T-cell (primary cell): ENCODE measurements around the gene LCN9. TPM values are rescaled to one million over a fixed set of nuclear protein-coding genes. Genes with fewer than 3 reads are reported as not detected.

Experiments used
- ATAC-seq, 4 experiments: fragments of 200-7000 bp in 3 of 4; fragments of 150-1000 bp in 1 of 4; cut with Tn5 transposase; replicated peaks in 1 of 4; 1 replicate in 3 of 4; 2 replicates in 1 of 4; pipeline ENCODE4 v1.10.0; 2021; ENCODE audit warnings: moderate library complexity in 3 of 4, mild to moderate bottlenecking in 2 of 4, moderate number of reproducible peaks in 1 of 4
- CTCF ChIA-PET, 2 donors: fragments of 300-600 bp; sonication (Branson Sonifier 250); formaldehyde crosslinking; loops; one replicate each; lab custom pipeline; 2022; ENCODE audit warnings: antibody characterized with exemption in 2 of 2; lab: Charles Lee
- POLR2A ChIA-PET, 2 donors: fragments of 300-600 bp; sonication (Branson Sonifier 250); formaldehyde crosslinking; loops; one replicate each; lab custom pipeline; 2022; ENCODE audit warnings: antibody characterized with exemption in 2 of 2; lab: Charles Lee
- DNase-seq, 35 experiments: peaks; one replicate each; pipeline versions ENCODE4 v3.0.0 to v3.0.0-alpha.2; 2013 to 2023
- H3K27ac ChIP-seq: one replicate; pipeline ENCODE4 v1.5.1; 2013; ENCODE audit warnings: low read length
- H3K27me3 ChIP-seq, 2 experiments: replicated peaks in 1 of 2; 1 replicate in 1 of 2; 2 replicates in 1 of 2; pipeline versions ENCODE4 v1.6.1 to v1.7.0; 2013; ENCODE audit warnings: low read length in 1 of 2, mixed read lengths in 1 of 2; ENCODE audit not compliant: control insufficient read depth in 2 of 2, insufficient read depth in 2 of 2; ENCODE audit errors: extremely low read depth in 1 of 2
- H3K36me3 ChIP-seq, 2 donors: 1 replicate in 1 of 2; 2 replicates in 1 of 2; pipeline versions ENCODE4 v1.6.1 to v1.7.0; 2013; ENCODE audit warnings: low read length in 1 of 2; ENCODE audit not compliant: control insufficient read depth in 2 of 2, insufficient read depth in 1 of 2; ENCODE audit errors: extremely low read depth in 1 of 2
- H3K4me1 ChIP-seq, 2 experiments: 1 replicate in 1 of 2; 2 replicates in 1 of 2; pipeline versions ENCODE4 v1.6.1 to v1.7.0; 2013; ENCODE audit warnings: low read length in 2 of 2, mixed read lengths in 1 of 2; ENCODE audit not compliant: insufficient read depth in 2 of 2, control insufficient read depth in 1 of 2; ENCODE audit errors: extremely low read depth in 1 of 2
- H3K4me3 ChIP-seq, 2 donors: 1 replicate in 1 of 2; 2 replicates in 1 of 2; pipeline versions ENCODE4 v1.5.1 to v1.7.0; 2013; ENCODE audit warnings: mild to moderate bottlenecking in 2 of 2, low read length in 1 of 2, moderate library complexity in 1 of 2; ENCODE audit not compliant: control insufficient read depth in 1 of 2; ENCODE audit errors: extremely low read depth in 1 of 2
- H3K9me3 ChIP-seq: 2 replicates; pipeline ENCODE4 v1.7.0; 2013
- H3K27ac Mint-ChIP-seq, 2 donors: one replicate each; pipeline ENCODE4 v1.8.0; 2020 to 2021; ENCODE audit warnings: mild to moderate bottlenecking in 2 of 2, mixed read lengths in 2 of 2
- H3K27me3 Mint-ChIP-seq, 2 donors: one replicate each; pipeline ENCODE4 v1.8.0; 2021 to 2022; ENCODE audit warnings: mixed read lengths in 2 of 2
- H3K36me3 Mint-ChIP-seq: one replicate; pipeline ENCODE4 v1.8.0; 2021; ENCODE audit warnings: mixed read lengths
- H3K4me1 Mint-ChIP-seq, 3 donors: one replicate each; pipeline ENCODE4 v1.8.0; 2020 to 2022; ENCODE audit warnings: mixed read lengths in 3 of 3, mild to moderate bottlenecking in 1 of 3
- H3K4me3 Mint-ChIP-seq, 3 donors: one replicate each; pipeline ENCODE4 v1.8.0; 2020 to 2022; ENCODE audit warnings: mild to moderate bottlenecking in 3 of 3, mixed read lengths in 3 of 3, moderate library complexity in 3 of 3
- H3K9me3 Mint-ChIP-seq, 3 donors: one replicate each; pipeline ENCODE4 v1.8.0; 2020 to 2022; ENCODE audit warnings: mixed read lengths in 3 of 3
- WGBS: methylation state at CpG from one replicate; pipeline ENCODE4 v1.1.5; 2013; ENCODE audit warnings: missing lambda C conversion rate; ENCODE audit not compliant: insufficient coverage; 5-methylcytosine and 5-hydroxymethylcytosine counted together
- total RNA-seq, 35 experiments: library from RNA in 6 of 35; stranded (reverse) in 6 of 35; fragments of 120-200 nt in 1 of 35; gene quantifications; one replicate each; pipeline versions ENCODE4 v1.2.1 to v1.2.4 and lab custom pipeline; 2013 to 2026

Gene LCN9
- total RNA-seq, 5 donors from 2014 or later (not counting 1 experiment from before 2014, with no cell fraction given): not detected

DNA sequence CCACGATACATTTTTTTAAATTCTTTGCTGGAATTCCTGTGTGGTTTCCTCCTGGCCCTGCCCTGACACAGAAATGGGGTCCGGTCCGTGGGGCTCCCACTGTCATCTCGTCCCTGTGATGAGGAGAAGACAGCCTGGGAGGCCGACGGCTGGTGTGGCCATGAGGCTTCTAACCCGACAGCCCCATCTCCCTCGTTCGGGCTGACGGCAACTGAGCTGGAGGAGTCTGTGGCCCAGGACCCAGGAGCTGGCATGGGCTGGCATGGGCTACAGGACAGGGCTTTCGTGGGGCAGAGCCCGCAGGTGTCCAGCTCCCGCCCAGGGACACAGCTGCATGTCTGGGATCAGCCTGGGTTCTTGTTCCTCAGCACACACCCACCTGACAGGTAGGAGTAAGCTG is 13.8 kb downstream of the LCN9 start:
- peaks cover 0 to 14% of the 10 kb centered on the region in 2 experiments for H3K27me3 ChIP-seq
- Mint-ChIP-seq H3K27me3 (peaks cover 4 to 11% of the 10 kb centered on the region in 2 donors), H3K27ac (no peak overlapping the region), H3K36me3 (no peaks in the 10 kb centered on the region), H3K4me3 (no peak overlapping the region), H3K9me3 (no peaks in the 10 kb centered on the region), H3K4me1 (no peaks in the 10 kb centered on the region)
- CTCF ChIA-PET: no interaction called here
- POLR2A ChIA-PET: no interaction called here
- 85% methylated on average over 9 of the region's 13 CpGs for WGBS
- H3K36me3 ChIP-seq: no peaks in the 10 kb centered on the region
- ATAC-seq (no peak), DNase-seq (no peak)
- no peak overlapping the region for H3K4me3 ChIP-seq
- H3K4me1 ChIP-seq: no peaks in the 10 kb centered on the region
- no peaks in the 10 kb centered on the region for H3K9me3 ChIP-seq
- H3K27ac ChIP-seq: no peak overlapping the region

GRCh38 chr9:135677641-135678168 is 14.6 kb downstream of the LCN9 start:
- Mint-ChIP-seq H3K4me1 (no peaks in the 10 kb centered on the region), H3K27ac (no peak overlapping the region), H3K4me3 (no peak overlapping the region), H3K9me3 (no peaks in the 10 kb centered on the region), H3K27me3 (peaks cover 4 to 10% of the 10 kb centered on the region in 2 donors), H3K36me3 (no peaks in the 10 kb centered on the region)
- no peaks in the 10 kb centered on the region for H3K36me3 ChIP-seq
- whole genome bisulfite sequencing: 83% methylated on average over 21 of the region's 22 CpGs
- DNase-seq (no peak), ATAC-seq (no peak)
- H3K4me1 ChIP-seq: no peaks in the 10 kb centered on the region
- no peak overlapping the region for H3K4me3 ChIP-seq
- CTCF ChIA-PET: no interaction called here
- H3K9me3 ChIP-seq: no peaks in the 10 kb centered on the region
- POLR2A ChIA-PET: no interaction called here
- peaks cover 0 to 17% of the 10 kb centered on the region in 2 experiments for H3K27me3 ChIP-seq
- H3K27ac ChIP-seq: no peak overlapping the region

- no peaks in the 10 kb centered on the region for H3K36me3 ChIP-seq
- ChIA-PET POLR2A (no interaction called here), CTCF (no interaction called here)
- no peaks in the 10 kb centered on the region for H3K36me3 Mint-ChIP-seq
- peaks cover 0 to 23% of the 10 kb centered on the region in 2 experiments for H3K27me3 ChIP-seq
- H3K27ac Mint-ChIP-seq: no peak overlapping the region
- peaks cover 4 to 14% of the 10 kb centered on the region in 2 donors for H3K27me3 Mint-ChIP-seq
- DNase-seq (no peak), ATAC-seq (no peak)
- no peaks in the 10 kb centered on the region for H3K9me3 Mint-ChIP-seq
- no peak overlapping the region for H3K4me3 Mint-ChIP-seq
- H3K4me1 ChIP-seq: no peaks in the 10 kb centered on the region
- WGBS: 93% methylated on average over 16 of the region's 20 CpGs
- H3K4me3 ChIP-seq: no peak overlapping the region
- no peak overlapping the region for H3K27ac ChIP-seq
- H3K4me1 Mint-ChIP-seq: no peaks in the 10 kb centered on the region
- no peaks in the 10 kb centered on the region for H3K9me3 ChIP-seq
Measured at GRCh38 chr9:135678236-135679017, 15.3 kb downstream of the LCN9 start.

- H3K27me3 Mint-ChIP-seq: peaks cover 4 to 23% of the 10 kb centered on the region in 2 donors
- no peak overlapping the region for H3K4me3 Mint-ChIP-seq
- ChIA-PET CTCF (no interaction called here), POLR2A (no interaction called here)
- H3K9me3 Mint-ChIP-seq: no peaks in the 10 kb centered on the region
- ATAC-seq (no peak), DNase-seq (no peak)
- WGBS: 73% methylated on average over 16 of the region's 16 CpGs
- Histone ChIP-seq H3K27ac (no peak overlapping the region), H3K9me3 (no peaks in the 10 kb centered on the region), H3K36me3 (no peaks in the 10 kb centered on the region), H3K27me3 (peaks cover 0 to 35% of the 10 kb centered on the region in 2 experiments), H3K4me1 (no peaks in the 10 kb centered on the region), H3K4me3 (no peak overlapping the region)
- H3K4me1 Mint-ChIP-seq: no peaks in the 10 kb centered on the region
- H3K36me3 Mint-ChIP-seq: no peaks in the 10 kb centered on the region
- H3K27ac Mint-ChIP-seq: no peak overlapping the region
Measured at GRCh38 chr9:135680056-135680455, 16.9 kb downstream of the LCN9 start.

DNA sequence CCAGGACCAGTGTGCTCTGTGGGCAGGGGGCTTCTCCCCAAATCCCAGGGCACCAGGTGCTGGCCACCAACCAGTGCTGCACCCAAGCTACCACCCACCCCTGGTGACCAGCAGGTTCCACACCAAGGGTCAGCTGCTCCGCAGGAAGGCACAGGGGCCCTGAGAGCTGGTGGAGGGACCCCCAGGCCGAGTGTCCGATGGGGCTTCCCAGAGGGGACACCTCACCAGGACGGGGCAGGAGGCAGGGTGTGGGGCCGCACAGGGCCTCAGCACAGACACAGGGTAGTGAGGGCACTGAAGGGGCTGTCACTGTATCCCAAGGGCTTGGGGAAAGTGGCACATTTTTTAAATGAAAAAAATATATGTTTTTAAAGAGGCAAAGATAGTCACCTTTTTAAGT is 18.1 kb downstream of the LCN9 start:
- Histone ChIP-seq H3K36me3 (no peaks in the 10 kb centered on the region), H3K4me3 (no peak overlapping the region), H3K27me3 (peaks cover 0 to 42% of the 10 kb centered on the region in 2 experiments), H3K4me1 (no peaks in the 10 kb centered on the region), H3K9me3 (no peaks in the 10 kb centered on the region), H3K27ac (no peak overlapping the region)
- DNase-seq (no peak), ATAC-seq (no peak)
- Mint-ChIP-seq H3K9me3 (no peaks in the 10 kb centered on the region), H3K36me3 (no peaks in the 10 kb centered on the region), H3K4me3 (no peak overlapping the region), H3K27me3 (peaks cover 4 to 25% of the 10 kb centered on the region in 2 donors), H3K4me1 (no peaks in the 10 kb centered on the region), H3K27ac (no peak overlapping the region)
- ChIA-PET POLR2A (no interaction called here), CTCF (interaction anchor here in 1 of 2 donors (0.6 kb wide), 1 partner anchor 888 kb away, joined by 3 read pairs; no protein-coding TSS in a partner anchor)
- WGBS: 82% methylated on average over 5 of the region's 5 CpGs

DNA sequence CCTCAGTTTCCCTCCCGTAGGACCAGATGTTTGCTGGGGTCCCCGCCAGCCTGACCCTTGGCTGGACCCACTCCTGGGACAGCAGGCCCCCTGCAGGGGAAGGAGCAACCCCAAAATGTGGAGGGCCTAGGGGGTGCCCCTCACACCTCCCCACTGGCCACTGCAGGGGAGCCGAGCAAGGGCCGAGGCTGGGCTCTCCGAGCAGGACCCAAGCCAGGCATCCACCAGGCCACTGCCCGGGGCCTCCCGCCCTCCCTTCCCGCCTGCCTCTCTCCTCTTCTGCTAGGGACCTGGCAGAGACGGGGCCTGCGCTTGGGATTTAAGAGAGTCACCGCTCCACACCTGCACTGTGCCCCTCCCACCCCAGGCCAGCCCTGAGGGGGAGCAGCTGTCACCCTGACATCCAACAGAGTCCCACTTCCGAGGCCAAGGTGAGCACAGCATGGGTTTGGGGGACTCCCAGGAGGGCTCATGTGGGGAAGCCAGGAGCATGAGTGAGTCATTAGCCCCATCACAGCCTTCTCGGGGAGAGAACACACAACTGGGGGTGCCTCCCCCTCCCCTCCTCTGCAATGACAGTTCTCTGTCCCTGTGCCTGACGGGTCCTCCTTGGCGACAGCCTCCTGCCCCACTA is 20.4 kb downstream of the LCN9 start:
- Histone ChIP-seq H3K36me3 (no peaks in the 10 kb centered on the region), H3K27ac (no peak overlapping the region), H3K9me3 (no peaks in the 10 kb centered on the region), H3K4me3 (no peak overlapping the region), H3K4me1 (no peaks in the 10 kb centered on the region), H3K27me3 (peaks cover 0 to 57% of the 10 kb centered on the region in 2 experiments)
- CTCF ChIA-PET: no interaction called here
- Mint-ChIP-seq H3K36me3 (no peaks in the 10 kb centered on the region), H3K27ac (no peak overlapping the region), H3K4me1 (no peaks in the 10 kb centered on the region), H3K4me3 (no peak overlapping the region), H3K27me3 (peaks cover 4 to 30% of the 10 kb centered on the region in 2 donors), H3K9me3 (no peaks in the 10 kb centered on the region)
- 76% methylated on average over 12 of the region's 15 CpGs for WGBS
- no peak for ATAC-seq
- DNase-seq: no peak
- POLR2A ChIA-PET: no interaction called here
